GM12878 (cell line): ENCODE measurements around the gene KPNA1. TPM values are rescaled to one million over a fixed set of nuclear protein-coding genes. Genes with fewer than 3 reads are reported as not detected.

ENCODE experiments used
- ATF7 ChIP-seq: fragments of 450-650 bp; IDR thresholded peaks from 2 replicates; pipeline ENCODE4 v1.6.1; 2016; ENCODE audit warnings: low read depth, mild to moderate bottlenecking
- BCL11A ChIP-seq: IDR thresholded peaks from 2 replicates; pipeline ENCODE4 v1.6.1; 2011; ENCODE audit warnings: low read depth, low read length
- BMI1 ChIP-seq: fragments of 450-650 bp; IDR thresholded peaks from 2 replicates; pipeline ENCODE4 v1.6.1; 2016; ENCODE audit warnings: mild to moderate bottlenecking, moderate library complexity, borderline replicate concordance
- CREM ChIP-seq: IDR thresholded peaks from 2 replicates; pipeline ENCODE4 v1.6.1; 2014; ENCODE audit warnings: antibody characterized with exemption, low read depth
- EED ChIP-seq: sonication (generic); IDR thresholded peaks from 2 replicates; pipeline ENCODE4 v1.6.1; 2016; ENCODE audit warnings: antibody characterized with exemption, low read depth
- IKZF2 ChIP-seq, 2 experiments: fragments of 450-650 bp; IDR thresholded peaks; 2 replicates each; pipeline ENCODE4 v1.6.1; 2017; ENCODE audit warnings: mild to moderate bottlenecking in 2 of 2, moderate library complexity in 2 of 2
- IRF4 ChIP-seq: IDR thresholded peaks from 2 replicates; pipeline ENCODE4 v1.6.1; 2011; ENCODE audit warnings: low read depth, low read length
- MEF2B ChIP-seq: fragments of 450-650 bp; IDR thresholded peaks from 2 replicates; pipeline ENCODE4 v1.6.1; 2018; ENCODE audit warnings: mild to moderate bottlenecking, moderate library complexity; ENCODE audit not compliant: partially characterized antibody, poor library complexity, severe bottlenecking
- NBN ChIP-seq: fragments of 450-650 bp; IDR thresholded peaks from 2 replicates; pipeline ENCODE4 v1.6.1; 2016
- NFYA ChIP-seq: IDR thresholded peaks from 2 replicates; pipeline ENCODE4 v1.6.1; 2011; ENCODE audit warnings: low read depth, mild to moderate bottlenecking, low read length, improper control_type of control experiment, borderline replicate concordance
- RAD51 ChIP-seq: fragments of 450-650 bp; IDR thresholded peaks from 2 replicates; pipeline ENCODE4 v1.6.1; 2016; ENCODE audit warnings: moderate library complexity, mild to moderate bottlenecking, inconsistent platforms
- SMARCA5 ChIP-seq: fragments of 450-650 bp; IDR thresholded peaks from 2 replicates; pipeline ENCODE4 v1.6.1; 2017; ENCODE audit warnings: mild to moderate bottlenecking
- ZNF24 ChIP-seq: fragments of 450-650 bp; IDR thresholded peaks from 2 replicates; pipeline ENCODE4 v1.6.1; 2017; ENCODE audit warnings: antibody characterized with exemption, mild to moderate bottlenecking
- polyA plus RNA-seq, 11 experiments: library from polyadenylated mRNA; depleted of rRNA in 4 of 11; unstranded in 6 of 11; stranded (reverse) in 5 of 11; fragments of >200 nt; fragmentation: Nextera tagmentation in 4 of 11; fragmentation: Illumina TruSeq in 1 of 11; extraction: Ambion mirVana in 4 of 11; extraction: Trizol in 1 of 11; gene quantifications; 1 replicate in 1 of 11; 2 replicates in 10 of 11; pipeline versions ENCODE4 v1.2.1 to v1.2.3, GENCODE V29; 2011 to 2016; ENCODE audit warnings: inconsistent platforms in 2 of 11, missing spikeins in 2 of 11, low read depth in 1 of 11
- total RNA-seq, 4 experiments: library from RNA; depleted of rRNA in 3 of 4; stranded (reverse); fragments of >200 nt in 3 of 4; fragmentation: Illumina TruSeq in 1 of 4; extraction: Trizol in 1 of 4; gene quantifications; 2 replicates each; pipeline versions ENCODE4 v1.2.1 to v1.2.3, GENCODE V29; 2013 to 2021
- TF ChIP-seq, protein P1 (sequence below): fragments of 450-650 bp; IDR thresholded peaks from 2 replicates; pipeline ENCODE4 v1.6.1; 2016; ENCODE audit warnings: mild to moderate bottlenecking
- TF ChIP-seq, protein P2 (sequence below): fragments of 450-650 bp; IDR thresholded peaks from 2 replicates; pipeline ENCODE4 v1.6.1; 2016; ENCODE audit warnings: mild to moderate bottlenecking
- TF ChIP-seq, protein P3 (sequence below): fragments of 450-650 bp; IDR thresholded peaks from 2 replicates; pipeline ENCODE4 v1.6.1; 2017; ENCODE audit warnings: low read depth, mild to moderate bottlenecking, moderate library complexity

Gene KPNA1
- total and polyA plus RNA-seq, 10 of the 15 experiments (the other 5 are each of a cell fraction or from before 2014, with no cell fraction given) = 8.5 to 52.7 (median 41.0) TPM

DNA sequence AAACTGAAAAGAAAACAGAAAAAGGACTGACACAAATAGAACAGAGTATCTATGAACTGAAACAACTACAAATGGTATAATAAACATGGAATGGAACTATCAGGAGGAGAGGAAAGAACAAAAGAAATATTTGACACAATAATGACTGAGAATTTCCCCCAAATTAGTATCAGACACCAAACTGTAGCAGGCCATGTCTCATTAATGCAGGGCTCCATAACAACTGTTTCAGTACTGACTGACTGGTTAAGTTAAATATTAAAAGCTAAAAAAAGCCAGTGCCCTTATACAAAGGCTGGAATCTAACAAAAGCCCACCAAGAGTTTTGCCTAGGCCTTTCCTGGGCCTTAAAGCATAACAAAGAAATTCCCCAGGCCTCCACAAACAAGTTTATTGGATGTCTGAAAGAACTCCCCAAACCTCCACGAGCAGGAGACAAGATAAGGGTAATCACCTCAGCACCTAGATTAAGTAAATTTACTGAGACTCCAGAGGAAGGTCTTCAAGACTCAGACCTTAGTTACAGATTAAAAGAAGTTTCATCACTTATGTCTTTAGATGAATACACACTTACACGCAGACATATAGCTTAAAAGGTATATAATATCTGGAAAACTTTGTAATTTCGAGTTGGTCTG lies 45.7 kb downstream of the KPNA1 start (continued):
- TF ChIP-seq ATF7 (peak; percentile 49; the same call in 1 of the 2 replicates), EED (no peak), RAD51 (0 out of 2 replicates have a peak, but pooled peaks have one; percentile 9), MEF2B (peak; percentile 21), ZNF24 (peak; percentile 70; the same call in 1 of the 2 replicates), SMARCA5 (no peak), BCL11A (0 out of 2 replicates have a peak, but pooled peaks have one; percentile 32), IKZF2 (IDR thresholded peaks at IDR 0.05) (peak; percentile 68 to 76; a peak in 3 of 4 replicates), IRF4 (no peak), BMI1 (peak; percentile 22; the same call in 1 of the 2 replicates), NBN (0 out of 2 replicates have a peak, but pooled peaks have one; percentile 26), NFYA (no peak), CREM (no peak)
- TF ChIP-seq, protein P1, sequence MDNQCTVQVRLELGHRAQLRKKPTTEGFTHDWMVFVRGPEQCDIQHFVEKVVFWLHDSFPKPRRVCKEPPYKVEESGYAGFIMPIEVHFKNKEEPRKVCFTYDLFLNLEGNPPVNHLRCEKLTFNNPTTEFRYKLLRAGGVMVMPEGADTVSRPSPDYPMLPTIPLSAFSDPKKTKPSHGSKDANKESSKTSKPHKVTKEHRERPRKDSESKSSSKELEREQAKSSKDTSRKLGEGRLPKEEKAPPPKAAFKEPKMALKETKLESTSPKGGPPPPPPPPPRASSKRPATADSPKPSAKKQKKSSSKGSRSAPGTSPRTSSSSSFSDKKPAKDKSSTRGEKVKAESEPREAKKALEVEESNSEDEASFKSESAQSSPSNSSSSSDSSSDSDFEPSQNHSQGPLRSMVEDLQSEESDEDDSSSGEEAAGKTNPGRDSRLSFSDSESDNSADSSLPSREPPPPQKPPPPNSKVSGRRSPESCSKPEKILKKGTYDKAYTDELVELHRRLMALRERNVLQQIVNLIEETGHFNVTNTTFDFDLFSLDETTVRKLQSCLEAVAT = no peak
- TF ChIP-seq, protein P2, sequence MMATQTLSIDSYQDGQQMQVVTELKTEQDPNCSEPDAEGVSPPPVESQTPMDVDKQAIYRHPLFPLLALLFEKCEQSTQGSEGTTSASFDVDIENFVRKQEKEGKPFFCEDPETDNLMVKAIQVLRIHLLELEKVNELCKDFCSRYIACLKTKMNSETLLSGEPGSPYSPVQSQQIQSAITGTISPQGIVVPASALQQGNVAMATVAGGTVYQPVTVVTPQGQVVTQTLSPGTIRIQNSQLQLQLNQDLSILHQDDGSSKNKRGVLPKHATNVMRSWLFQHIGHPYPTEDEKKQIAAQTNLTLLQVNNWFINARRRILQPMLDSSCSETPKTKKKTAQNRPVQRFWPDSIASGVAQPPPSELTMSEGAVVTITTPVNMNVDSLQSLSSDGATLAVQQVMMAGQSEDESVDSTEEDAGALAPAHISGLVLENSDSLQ = peak; percentile 63
- TF ChIP-seq, protein P3, sequence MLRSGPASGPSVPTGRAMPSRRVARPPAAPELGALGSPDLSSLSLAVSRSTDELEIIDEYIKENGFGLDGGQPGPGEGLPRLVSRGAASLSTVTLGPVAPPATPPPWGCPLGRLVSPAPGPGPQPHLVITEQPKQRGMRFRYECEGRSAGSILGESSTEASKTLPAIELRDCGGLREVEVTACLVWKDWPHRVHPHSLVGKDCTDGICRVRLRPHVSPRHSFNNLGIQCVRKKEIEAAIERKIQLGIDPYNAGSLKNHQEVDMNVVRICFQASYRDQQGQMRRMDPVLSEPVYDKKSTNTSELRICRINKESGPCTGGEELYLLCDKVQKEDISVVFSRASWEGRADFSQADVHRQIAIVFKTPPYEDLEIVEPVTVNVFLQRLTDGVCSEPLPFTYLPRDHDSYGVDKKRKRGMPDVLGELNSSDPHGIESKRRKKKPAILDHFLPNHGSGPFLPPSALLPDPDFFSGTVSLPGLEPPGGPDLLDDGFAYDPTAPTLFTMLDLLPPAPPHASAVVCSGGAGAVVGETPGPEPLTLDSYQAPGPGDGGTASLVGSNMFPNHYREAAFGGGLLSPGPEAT = peak; percentile 70
